Measurements from ENCODE around the gene ITFG1. TPM values are rescaled to one million over a fixed set of nuclear protein-coding genes. Genes with fewer than 3 reads are reported as not detected.

The ITFG1 gene
- total and polyA plus RNA-seq, 9 of the 15 experiments (the other 6 are each of a cell fraction or from before 2014, with no cell fraction given) = 17.1 to 83.5 (median 35.8) TPM

- H3K79me2 ChIP-seq (ENCODE audit: control insufficient read depth, insufficient read depth, low read length) = no peaks in the 10 kb centered on the region
- 0 out of 2 replicates have a peak, but pooled peaks have one; percentile 11 for TF ChIP-seq NFIC (IDR thresholded peaks at IDR 0.05)
- TF ChIP-seq ZC3H11A (IDR thresholded peaks at IDR 0.05; ENCODE audit: low read depth, low read length) = no peak
- H3K4me2 ChIP-seq (ENCODE audit: insufficient read depth, low read length) = no peak overlapping the region
- ATAC-seq = no peak
- H3K4me3 ChIP-seq = no peak overlapping the region
- DNase-seq (ENCODE audit: extremely low read depth in 1 of 4, low spot score in 3 of 4) = no peak
- no peak overlapping the region for H2AFZ ChIP-seq (ENCODE audit: low read depth, low read length)
- H4K20me1 ChIP-seq (replicated peaks; ENCODE audit: control insufficient read depth, insufficient read depth, low read length) = no peaks in the 10 kb centered on the region
- BruUV-seq (replicated peaks) = no TSS peak
- WGBS (ENCODE audit: insufficient coverage, low coverage, missing lambda C conversion rate) = 86% methylated on average over 8 of the region's 8 CpGs
- no peaks in the 10 kb centered on the region for H3K27me3 ChIP-seq (ENCODE audit: control insufficient read depth in 2 of 2, insufficient read depth in 2 of 2, low read length in 2 of 2)
- ChIA-PET POLR2A (no interaction called here), CTCF (ENCODE audit: low intra/inter-chr PET ratio) (no interaction called here)
- H3K4me1 ChIP-seq (replicated peaks in 1 of 2; ENCODE audit: control insufficient read depth in 2 of 2, insufficient read depth in 2 of 2, low read length in 2 of 2) = no peaks in the 10 kb centered on the region
- FAIRE-seq = no peak
- H3K9me3 ChIP-seq (replicated peaks; ENCODE audit: control insufficient read depth, insufficient read depth, low read depth, low read length) = no peaks in the 10 kb centered on the region
- in situ Hi-C loops (cut with MboI) = no loop called here
- no peak overlapping the region for H3K9ac ChIP-seq (ENCODE audit: insufficient read depth in 1 of 2, low read depth in 2 of 2, low read length in 2 of 2)
- no peak overlapping the region for H3K27ac ChIP-seq (ENCODE audit: extremely low read depth, low read depth, low read length)
- H3K9me1 ChIP-seq (ENCODE audit: control insufficient read depth, insufficient read depth, low read length) = no peaks in the 10 kb centered on the region
- peaks cover 19% of the 10 kb centered on the region; the same call in 2 of the 3 replicates for H3K36me3 ChIP-seq (ENCODE audit: control insufficient read depth, insufficient read depth, low read length)
- intact Hi-C loops (cut with micrococcal nuclease) = no loop called here
These were observed 148.9 kb downstream of the ITFG1 start for GRCh38 chr16:47311738-47312505.

DNA sequence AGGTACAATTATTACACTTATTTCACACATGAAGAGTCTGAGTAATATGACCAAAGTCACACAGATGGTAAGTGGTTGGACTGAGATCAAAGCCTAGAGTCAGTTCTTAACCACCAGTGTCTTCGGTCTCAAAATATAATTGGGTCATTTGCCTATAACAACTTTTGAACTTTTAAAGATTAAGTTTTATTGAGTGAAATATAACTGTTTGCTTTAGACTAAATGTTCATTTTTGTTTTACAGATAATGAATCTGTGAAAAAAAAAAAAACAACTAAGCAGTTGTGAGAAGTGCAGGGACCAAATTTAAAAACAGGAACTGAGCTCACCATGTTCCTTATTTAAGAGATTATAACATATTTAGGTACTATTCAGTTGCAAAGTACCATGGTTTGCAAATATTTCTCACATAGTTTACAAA is 150.1 kb downstream of the ITFG1 start:
- H3K27ac ChIP-seq (ENCODE audit: extremely low read depth, low read depth, low read length) = no peak overlapping the region
- no peak overlapping the region for H3K4me2 ChIP-seq (ENCODE audit: insufficient read depth, low read length)
- H3K9me3 ChIP-seq (replicated peaks; ENCODE audit: control insufficient read depth, insufficient read depth, low read depth, low read length) = no peaks in the 10 kb centered on the region
- POLR2A ChIA-PET = no interaction called here
- no TSS peak for BruUV-seq (replicated peaks)
- TF ChIP-seq HMG20A (CRISPR knock-in tag; conservative IDR thresholded peaks at IDR 0.05) (no peak), ZNF431 (CRISPR knock-in tag; IDR thresholded peaks at IDR 0.05) (no peak), SP2 (IDR thresholded peaks at IDR 0.05; ENCODE audit: extremely low read depth, low read depth, low read length, poor library complexity, severe bottlenecking) (no peak), MYBL2 (IDR thresholded peaks at IDR 0.05; ENCODE audit: low read depth) (no peak), MYBL2 (CRISPR knock-in tag; IDR thresholded peaks at IDR 0.05; ENCODE audit: borderline replicate concordance) (no peak), ZNF780A (CRISPR knock-in tag; IDR thresholded peaks at IDR 0.05) (no peak)
- ATAC-seq (no peak), FAIRE-seq (no peak), DNase-seq (ENCODE audit: extremely low read depth in 1 of 4, low spot score in 3 of 4) (no peak)
- in situ Hi-C loops (cut with MboI) = no loop called here
- no peaks in the 10 kb centered on the region for H3K9me1 ChIP-seq (ENCODE audit: control insufficient read depth, insufficient read depth, low read length)
- no peak overlapping the region for H3K9ac ChIP-seq (ENCODE audit: insufficient read depth in 1 of 2, low read depth in 2 of 2, low read length in 2 of 2)
- H3K27me3 ChIP-seq (ENCODE audit: control insufficient read depth in 2 of 2, insufficient read depth in 2 of 2, low read length in 2 of 2) = no peaks in the 10 kb centered on the region
- no peaks in the 10 kb centered on the region for H3K4me1 ChIP-seq (replicated peaks in 1 of 2; ENCODE audit: control insufficient read depth in 2 of 2, insufficient read depth in 2 of 2, low read length in 2 of 2)
- peaks cover 19% of the 10 kb centered on the region; the same call in 2 of the 3 replicates for H3K36me3 ChIP-seq (ENCODE audit: control insufficient read depth, insufficient read depth, low read length)
- 95% methylated on average over 1 of the region's 1 CpG for WGBS (ENCODE audit: insufficient coverage, low coverage, missing lambda C conversion rate)
- H3K4me3 ChIP-seq = no peak overlapping the region
- CTCF ChIA-PET (ENCODE audit: low intra/inter-chr PET ratio) = no interaction called here
- no peaks in the 10 kb centered on the region for H4K20me1 ChIP-seq (replicated peaks; ENCODE audit: control insufficient read depth, insufficient read depth, low read length)
- intact Hi-C loops (cut with micrococcal nuclease) = no loop called here
- H2AFZ ChIP-seq (ENCODE audit: low read depth, low read length) = no peak overlapping the region
- H3K79me2 ChIP-seq (ENCODE audit: control insufficient read depth, insufficient read depth, low read length) = no peaks in the 10 kb centered on the region
